Astrocyte of the cerebellum (primary cell): ENCODE results near the gene IRAK1.

Experiments used
- DNase-seq: peaks from one replicate; pipeline ENCODE4 v3.0.0-alpha.2; 2011; ENCODE audit warnings: low read depth
- H3K4me3 ChIP-seq: 2 replicates; pipeline ENCODE4 v1.5.1; 2011; ENCODE audit warnings: mild to moderate bottlenecking, low read depth, low read length, moderate library complexity
- CTCF ChIP-seq: IDR thresholded peaks from 2 replicates; pipeline ENCODE4 v1.5.1; 2012; ENCODE audit warnings: low read length, low read depth, moderate library complexity, mild to moderate bottlenecking; ENCODE audit errors: missing control alignments
- in situ Hi-C: cut with HindIII; loops from 2 replicates; pipeline ENCODE4 v1.10.0; 2017; ENCODE audit warnings: low sequenced_read_pairs

The IRAK1 gene

GRCh38 chrX:154011376-154012335 is 8.0 kb downstream of the IRAK1 start:
- in situ Hi-C loops, result no loop called here
- TF ChIP-seq CTCF, result no peak
- H3K4me3 ChIP-seq, result no peak overlapping the region
- DNase-seq, result no peak

- H3K4me3 ChIP-seq, result no peak overlapping the region
- TF ChIP-seq CTCF, result no peak
- in situ Hi-C loops, result no loop called here
- no peak for DNase-seq
These were observed 9.2 kb downstream of the IRAK1 start for GRCh38 chrX:154010330-154011087.

GRCh38 chrX:154008521-154008920 is 11.2 kb downstream of the IRAK1 start:
- no peak for TF ChIP-seq CTCF
- no peak overlapping the region for H3K4me3 ChIP-seq
- no peak for DNase-seq
- in situ Hi-C loops, result no loop called here

GRCh38 chrX:154006947-154007346 is 12.8 kb downstream of the IRAK1 start:
- TF ChIP-seq CTCF, result no peak
- no peak overlapping the region for H3K4me3 ChIP-seq
- in situ Hi-C loops, result no loop called here
- DNase-seq, result no peak

- no peak overlapping the region for H3K4me3 ChIP-seq
- DNase-seq, result no peak
- TF ChIP-seq CTCF, result no peak
- in situ Hi-C loops, result no loop called here
These were observed 15.4 kb downstream of the IRAK1 start for GRCh38 chrX:154004315-154004714.

- in situ Hi-C loops, result no loop called here
- DNase-seq, result no peak
- H3K4me3 ChIP-seq, result no peak overlapping the region
- no peak for TF ChIP-seq CTCF
These were observed 17.4 kb downstream of the IRAK1 start for GRCh38 chrX:154002215-154002719.
